Measurements from ENCODE around the gene ABTB1.

DNA sequence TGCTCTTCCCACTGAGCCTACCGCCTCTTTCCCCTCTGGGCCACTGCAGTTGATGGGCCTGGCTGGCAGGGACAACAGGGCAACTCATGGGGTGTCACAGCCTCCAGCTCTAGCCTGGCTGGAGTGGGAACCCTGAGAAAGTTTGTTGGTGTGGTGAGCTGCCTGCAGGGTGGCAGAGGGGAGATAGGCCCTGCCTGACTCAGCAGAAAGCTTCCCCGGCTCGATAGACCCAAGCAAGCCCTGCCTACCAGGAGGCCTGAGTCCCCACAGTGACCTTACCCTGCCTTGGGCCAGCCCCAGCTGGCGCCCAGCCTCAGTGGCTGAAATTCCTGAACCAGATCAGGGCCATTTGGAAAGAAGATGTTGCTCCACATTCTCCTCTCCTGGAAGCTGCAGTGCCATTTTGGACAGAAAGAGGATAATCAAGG, 29.4 kb downstream of the ABTB1 start:
- TF ChIP-seq POLR2AphosphoS5 (IDR thresholded peaks at IDR 0.05; ENCODE audit: low read depth, low read length) (no peak), SPI1 (IDR thresholded peaks at IDR 0.05; ENCODE audit: low read depth, low read length) (no peak), POLR2A (IDR thresholded peaks at IDR 0.05; ENCODE audit: low read depth, low read length) (no peak), TAF1 (IDR thresholded peaks at IDR 0.05; ENCODE audit: low read depth, low read length) (no peak), POU2F2 (IDR thresholded peaks at IDR 0.05; ENCODE audit: low read depth, low read length) (no peak)

Measured in GM12891 (cell line).